ENCODE measurements around the gene NQO2.

DNA sequence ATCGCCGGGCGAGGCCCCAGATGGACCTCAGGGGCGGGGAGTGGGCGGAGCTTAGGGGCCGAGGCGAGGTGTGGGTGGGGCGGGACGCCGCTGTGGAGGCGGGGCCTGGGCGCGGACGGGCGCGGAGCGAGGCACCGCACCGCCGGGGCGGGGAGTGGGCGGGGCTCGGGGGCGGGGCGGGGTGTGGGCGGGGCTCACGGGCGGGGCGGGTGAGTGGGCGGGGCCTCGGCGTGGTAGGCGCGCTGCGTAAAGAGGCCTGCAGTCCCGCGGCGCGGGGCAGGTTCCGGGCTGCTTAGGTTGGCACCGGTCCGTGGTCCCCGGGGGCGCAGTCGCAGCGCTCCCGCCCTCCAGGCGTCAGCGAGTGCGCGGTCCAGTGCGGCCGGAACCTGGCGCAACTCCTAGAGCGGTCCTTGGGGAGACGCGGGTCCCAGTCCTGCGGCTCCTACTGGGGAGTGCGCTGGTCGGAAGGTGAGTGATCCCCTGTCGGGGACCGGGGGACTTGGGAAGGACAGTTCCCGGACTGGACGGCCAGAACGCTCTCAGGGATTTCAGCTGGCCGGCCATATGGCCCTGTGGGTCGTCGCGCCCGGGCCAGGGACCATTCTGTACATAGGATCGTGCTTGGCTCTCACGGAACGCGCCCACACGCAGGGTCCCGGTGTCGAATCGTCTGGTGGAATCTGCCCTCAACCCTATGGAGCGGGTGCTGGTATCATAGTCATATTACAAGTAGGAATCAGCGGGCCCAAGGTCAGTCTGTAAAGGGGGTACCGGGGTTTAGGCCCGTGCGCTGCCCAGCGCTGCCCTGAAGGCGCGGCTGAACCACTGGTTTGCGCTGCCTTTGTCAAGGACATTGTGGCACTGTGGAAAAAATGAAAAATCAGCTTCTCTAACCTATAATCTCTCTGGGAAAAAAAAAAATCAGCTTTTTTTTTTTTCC, at the start of gene NQO2:
- TF ChIP-seq POLR2A (IDR thresholded peaks at IDR 0.05), result peak; percentile 69 to 95 (median 82)
- TF ChIP-seq POLR2AphosphoS5 (IDR thresholded peaks at IDR 0.05), result peak; percentile 89 to 96
- peak in 3 of 6 experiments; percentile 21 to 40 (median 36) for TF ChIP-seq CTCF (IDR thresholded peaks at IDR 0.05)
- no peak for TF ChIP-seq EP300 (IDR thresholded peaks at IDR 0.05)
